Dedifferentiated amniotic fluid mesenchymal stem cell (primary cell): ENCODE results near the gene P2RX6.
"Not testable (repeated sequence)": the region's sequence is repeated elsewhere in the genome, so short reads cannot be mapped to it uniquely, and the experiment has no call there.

Experiments
- DNase-seq: peaks from one replicate; pipeline ENCODE4 v3.0.0-alpha.2; 2016; ENCODE audit errors: extremely low spot score

P2RX6 gene

GRCh38 chr22:21052715-21053459 is 37.9 kb downstream of the P2RX6 start:
- no peak for DNase-seq

DNA sequence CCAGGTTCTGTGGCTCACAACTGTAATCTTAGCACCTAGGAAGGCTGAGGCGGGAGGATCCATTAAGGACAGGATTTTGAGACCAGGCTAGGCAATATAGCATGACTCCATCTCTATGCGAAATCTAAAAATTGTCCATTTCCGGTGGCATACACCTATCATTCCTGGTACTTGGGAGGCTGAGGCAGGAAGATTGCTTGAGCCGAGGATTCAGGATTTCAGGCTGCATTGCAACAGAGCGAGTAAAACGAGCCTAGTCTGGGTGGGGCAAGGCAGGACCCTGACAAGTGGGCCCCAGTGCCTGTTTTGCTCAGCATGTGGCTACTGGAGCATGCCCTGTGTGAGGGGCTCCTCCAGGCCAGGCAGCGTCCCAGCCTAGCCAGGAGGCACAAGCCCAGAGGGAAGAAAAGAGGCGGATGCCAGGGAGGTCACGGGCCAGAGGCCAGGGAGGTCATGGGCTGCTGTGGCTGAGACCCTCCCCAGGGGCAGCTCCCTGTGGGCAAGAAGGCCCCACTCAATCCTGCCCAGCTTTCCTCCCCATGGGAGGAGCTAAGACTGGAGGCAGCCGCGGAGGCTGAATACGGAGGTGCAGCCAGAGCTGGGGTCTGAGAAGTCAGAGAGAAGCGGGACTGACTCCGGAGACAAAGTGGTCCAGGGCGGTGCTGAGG is 39.2 kb downstream of the P2RX6 start:
- no peak for DNase-seq

GRCh38 chr22:21054714-21055563 is 40.0 kb downstream of the P2RX6 start:
- no peak for DNase-seq

- DNase-seq: no peak
Observed at GRCh38 chr22:21055564-21055834, 40.5 kb downstream of the P2RX6 start.

GRCh38 chr22:21055880-21056319 is 40.9 kb downstream of the P2RX6 start:
- DNase-seq: no peak

DNA sequence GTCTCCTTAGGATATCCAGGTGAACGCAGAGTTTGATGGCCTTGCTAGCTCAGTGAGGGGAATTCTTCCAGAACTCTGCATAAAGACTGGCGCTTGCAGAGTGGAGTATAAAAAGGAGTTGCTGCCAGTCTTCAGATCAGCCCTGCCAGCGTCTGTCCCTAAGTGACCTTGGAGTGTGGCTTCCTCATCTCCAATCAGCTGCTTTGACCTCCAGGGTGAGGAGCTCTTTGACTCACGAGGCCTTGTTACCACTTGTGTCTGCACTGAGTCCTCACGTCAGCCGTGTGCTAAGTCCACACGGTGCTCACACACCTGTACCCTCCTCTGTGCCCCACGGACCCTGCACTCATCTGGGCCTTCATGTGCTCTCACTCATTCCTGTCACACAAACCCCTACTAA is 45.4 kb downstream of the P2RX6 start:
- not testable (repeated sequence) for DNase-seq

DNA sequence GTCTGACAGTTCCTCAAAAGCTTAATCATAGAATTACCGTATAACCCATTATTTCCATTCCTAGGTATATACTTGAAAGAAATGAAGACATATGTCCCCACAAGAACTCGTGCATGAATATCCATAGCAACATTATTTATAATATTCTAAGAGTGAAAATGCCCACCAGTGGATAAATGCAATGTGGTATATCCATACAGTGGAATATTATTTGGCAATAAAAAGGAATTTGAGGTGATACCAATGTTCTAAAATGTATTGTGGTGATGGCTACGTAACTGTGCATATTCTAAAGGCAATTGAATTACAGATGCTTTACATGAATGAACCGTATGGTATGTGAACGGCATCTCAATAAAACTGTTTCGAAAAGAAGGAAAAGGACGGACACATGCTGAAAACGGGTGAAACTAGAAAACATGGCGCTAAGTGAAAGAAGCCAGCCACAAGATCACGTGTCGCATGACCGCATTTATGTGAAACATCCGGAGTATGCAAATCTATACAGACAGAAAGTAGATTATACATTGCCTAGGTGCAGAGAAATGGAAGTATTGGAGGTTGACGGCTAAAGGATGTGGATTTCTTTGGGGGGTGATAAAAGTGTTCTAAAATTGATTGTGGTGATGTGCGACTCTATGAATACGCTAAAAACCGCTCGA is 46.8 kb downstream of the P2RX6 start:
- DNase-seq: not testable (repeated sequence)

DNA sequence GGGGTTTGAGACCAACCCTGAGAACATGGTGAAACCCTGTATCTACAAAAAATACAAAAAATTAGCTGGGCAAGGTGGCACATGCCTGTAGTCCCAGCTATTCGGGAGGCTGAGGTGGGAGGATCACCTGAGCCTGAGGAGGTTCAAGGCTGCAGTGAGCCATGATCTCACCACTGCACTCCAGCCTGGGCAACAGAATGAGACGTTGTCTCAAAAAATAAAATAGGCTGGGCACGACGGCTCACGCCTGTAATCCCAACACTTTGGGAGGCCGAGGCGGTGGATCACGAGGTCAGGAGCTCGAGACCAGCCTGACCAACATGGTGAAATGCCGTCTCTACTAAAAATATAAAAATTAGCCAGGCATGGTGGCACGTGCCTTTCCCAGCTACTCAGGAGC is 49.5 kb downstream of the P2RX6 start:
- DNase-seq: not testable (repeated sequence)

GRCh38 chr22:21064917-21065864 is 50.2 kb downstream of the P2RX6 start:
- no peak for DNase-seq

DNA sequence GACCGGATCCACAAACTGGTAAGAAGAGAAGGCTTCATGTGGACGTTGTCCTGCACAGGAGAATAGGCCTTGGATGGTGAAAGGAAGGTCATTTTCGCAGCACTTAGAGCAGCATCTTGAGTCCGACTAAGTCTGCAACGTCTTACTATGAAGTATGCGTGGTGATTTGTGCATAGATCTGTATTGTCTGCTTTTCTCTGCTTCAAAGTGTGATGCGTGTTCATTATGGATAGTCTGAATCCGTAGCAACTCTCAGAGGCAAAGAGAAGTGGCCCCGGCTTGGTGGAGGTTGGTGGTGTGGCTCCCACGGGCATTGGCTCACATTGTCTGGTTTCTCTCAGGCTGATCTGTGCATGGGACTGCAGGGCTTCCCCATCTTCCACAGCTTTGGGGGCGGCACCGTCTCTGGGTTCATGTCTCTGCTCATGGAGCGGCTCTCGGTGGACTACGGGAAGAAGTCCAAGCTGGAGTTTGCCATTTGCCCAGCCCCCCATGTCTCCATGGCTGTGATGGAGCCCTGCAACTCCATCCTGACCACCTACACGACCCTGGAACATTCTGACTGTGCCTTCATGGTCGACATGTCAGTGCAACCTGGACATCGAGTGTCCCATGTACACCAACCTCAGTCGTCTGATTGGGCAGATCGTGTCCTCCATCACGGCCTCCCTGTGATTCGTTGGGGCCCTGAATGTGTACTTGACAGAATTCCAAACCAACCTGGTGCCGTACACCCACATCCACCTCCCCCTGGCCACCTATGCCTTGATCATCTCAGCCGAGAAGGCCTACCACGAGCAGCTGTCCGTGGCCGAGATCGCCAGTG is 52.3 kb downstream of the P2RX6 start:
- no peak for DNase-seq

DNA sequence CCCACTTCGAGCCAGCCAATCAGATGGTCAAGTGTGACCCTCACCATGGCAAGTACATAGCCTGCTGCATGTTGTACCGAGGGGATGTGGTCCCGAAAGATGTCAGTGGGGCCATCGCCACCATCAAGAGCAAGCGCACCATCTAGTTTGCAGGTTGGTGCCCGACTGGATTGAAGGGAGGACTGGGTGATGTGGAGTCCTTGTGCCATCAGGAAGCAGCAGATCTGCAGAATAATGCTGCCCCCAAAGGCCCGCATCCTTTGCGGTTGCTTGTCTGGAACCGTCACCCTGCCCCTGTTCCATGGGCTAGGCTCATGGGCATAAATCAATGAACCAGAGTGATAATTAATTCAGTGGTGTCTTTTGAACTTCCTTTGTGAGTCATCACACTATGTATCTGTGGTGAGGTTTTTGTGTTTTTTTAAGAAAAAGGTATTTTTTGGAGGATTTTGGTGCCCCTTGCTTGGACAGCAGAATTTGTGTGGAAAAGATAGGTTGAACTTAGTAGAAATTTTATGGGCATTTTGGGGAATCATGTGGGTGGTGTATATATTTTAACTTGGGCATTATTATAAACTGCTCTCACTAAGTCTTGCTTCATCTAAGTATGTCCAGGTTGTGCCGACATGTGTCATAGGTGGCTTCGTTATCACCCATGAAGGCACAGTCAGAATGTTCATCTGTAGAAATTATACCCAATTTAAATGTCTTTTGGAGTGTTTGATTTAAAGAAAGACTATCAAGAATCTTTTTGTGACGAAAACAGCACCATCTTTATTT is 53.1 kb downstream of the P2RX6 start:
- DNase-seq: no peak

- no peak for DNase-seq
Observed at GRCh38 chr22:21068681-21069276, 53.8 kb downstream of the P2RX6 start.

DNA sequence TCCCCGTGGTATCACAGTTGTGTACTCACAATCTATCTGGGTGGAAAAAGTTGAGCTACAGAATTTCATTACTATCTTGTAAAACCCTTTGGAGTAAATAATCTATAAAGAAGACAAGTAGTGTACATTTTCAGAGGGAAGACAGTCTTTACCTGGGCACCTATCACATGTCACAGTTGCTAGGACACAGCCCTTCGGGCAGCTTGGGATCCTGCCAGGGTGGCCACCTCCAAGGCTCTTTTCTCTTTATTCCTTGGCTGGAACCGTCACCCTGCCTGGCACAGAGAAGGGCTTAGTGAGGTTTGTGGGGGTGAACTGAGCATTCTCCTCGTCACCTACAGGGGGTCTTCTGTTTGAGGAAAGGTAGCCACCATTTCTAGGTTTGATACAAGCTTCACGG is 54.4 kb downstream of the P2RX6 start:
- DNase-seq: no peak

DNA sequence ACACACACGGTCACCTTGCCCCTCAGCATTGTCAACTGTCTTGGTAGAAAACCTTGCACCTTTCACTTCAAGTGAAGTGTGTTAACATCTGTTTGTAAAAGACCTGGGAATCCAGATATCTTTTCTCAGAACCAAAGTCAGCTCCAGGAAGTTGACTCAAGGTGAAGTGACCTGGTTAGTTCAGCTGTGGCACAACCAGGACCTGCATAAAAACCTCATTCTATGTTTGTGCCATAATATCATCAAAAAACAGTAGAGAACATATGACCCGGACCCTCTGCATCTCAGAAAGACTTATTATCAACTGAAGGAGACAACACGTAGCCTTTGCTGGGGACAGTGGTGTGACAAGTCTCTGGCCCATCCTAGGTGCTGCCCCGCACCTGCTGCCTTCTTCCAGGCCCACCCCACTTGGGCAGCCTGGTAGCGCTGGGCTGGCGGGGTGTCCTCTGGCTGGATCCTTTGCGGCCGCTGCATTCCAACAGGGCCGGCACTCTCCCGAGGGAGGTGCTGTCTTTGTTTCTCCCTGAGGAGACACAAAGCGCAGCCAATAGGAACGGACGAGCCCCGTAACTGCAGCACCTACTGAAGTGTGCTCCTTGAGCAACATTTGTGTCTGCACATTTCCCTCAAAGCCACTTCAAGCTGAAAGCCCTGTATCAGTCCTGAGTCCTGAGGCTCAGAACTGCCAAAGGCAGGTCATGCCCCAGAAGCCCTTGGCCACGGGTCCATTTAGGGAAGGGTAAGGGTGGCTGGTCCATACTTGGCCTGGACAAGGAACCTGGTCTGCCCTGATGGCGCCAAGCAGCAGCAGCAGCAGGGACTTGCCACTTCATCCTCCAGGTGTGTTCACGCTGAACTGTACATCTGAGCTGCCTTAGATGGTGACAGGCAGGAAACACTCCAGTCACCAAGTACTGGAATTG is 56.0 kb downstream of the P2RX6 start:
- DNase-seq: no peak

- not testable (repeated sequence) for DNase-seq
Observed at GRCh38 chr22:21071796-21072195, 56.8 kb downstream of the P2RX6 start.

DNA sequence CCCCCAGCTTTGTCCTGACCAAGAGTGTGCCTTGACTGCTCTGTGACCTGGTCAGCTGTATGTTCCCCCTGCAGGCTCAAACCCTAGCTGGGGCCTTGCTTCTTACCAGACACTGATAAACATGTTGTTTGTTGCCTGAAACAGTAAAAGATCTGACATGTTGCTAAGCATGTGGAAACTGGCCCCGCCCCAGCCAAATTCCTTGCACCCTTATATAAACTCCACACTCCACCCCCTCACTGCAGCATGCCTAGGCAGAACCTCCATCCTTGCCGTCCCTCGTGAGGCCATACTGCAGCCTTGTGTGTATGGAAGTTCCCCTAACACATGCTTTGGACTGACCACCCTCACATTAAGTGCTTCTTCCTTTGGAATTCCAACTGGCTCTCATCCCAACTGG is 58.1 kb downstream of the P2RX6 start:
- no peak for DNase-seq

DNA sequence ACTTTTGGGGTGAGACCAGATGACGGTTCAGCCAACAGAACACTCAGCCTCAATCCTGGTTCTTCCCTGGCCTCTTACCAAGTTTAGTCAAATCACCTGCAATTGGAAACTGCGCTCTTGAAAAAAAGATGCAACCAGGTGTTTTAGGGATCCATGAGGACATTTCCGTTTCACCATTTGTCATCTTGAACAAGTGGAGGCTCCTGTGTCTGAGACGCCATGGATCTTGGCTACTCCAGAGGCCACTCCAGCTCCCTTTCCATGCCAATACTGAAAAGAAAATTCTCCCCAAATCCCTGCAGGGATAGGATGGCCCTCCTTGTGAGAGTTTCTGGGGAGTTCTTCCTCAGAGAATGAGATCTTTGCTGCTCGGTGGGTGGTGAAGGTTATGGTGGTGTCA is 58.5 kb downstream of the P2RX6 start:
- DNase-seq: no peak
